K562 (cell line): Measurements from ENCODE around the gene CUEDC2. TPM values are rescaled to one million over a fixed set of nuclear protein-coding genes. Genes with fewer than 3 reads are reported as not detected.

Experiments
- ARHGAP35 ChIP-seq: fragments of 450-650 bp; IDR thresholded peaks from 2 replicates; pipeline ENCODE4 v1.6.1; 2018; ENCODE audit not compliant: partially characterized antibody
- CBFA2T3 ChIP-seq: fragments of 450-650 bp; IDR thresholded peaks from 2 replicates; pipeline ENCODE4 v1.6.1; 2017
- ELF2 ChIP-seq: fragments of 250-450 bp; sonication (Bioruptor Pico); IDR thresholded peaks from 2 replicates; pipeline ENCODE4 v1.5.0; 2021; ENCODE audit warnings: mild to moderate bottlenecking
- EWSR1 ChIP-seq: fragments of 450-650 bp; IDR thresholded peaks from 2 replicates; pipeline ENCODE4 v1.6.1; 2018; ENCODE audit warnings: borderline replicate concordance, mild to moderate bottlenecking, low read depth, moderate library complexity; ENCODE audit not compliant: partially characterized antibody
- HNRNPL ChIP-seq: fragments of 200-400 bp; formaldehyde crosslinking; IDR thresholded peaks from 2 replicates; pipeline ENCODE4 v1.6.1; 2017; ENCODE audit warnings: low read depth, mild to moderate bottlenecking, low read length
- KDM4B ChIP-seq, 2 experiments: fragments of 450-650 bp in 1 of 2; sonication (generic) in 1 of 2; IDR thresholded peaks; 2 replicates each; pipeline ENCODE4 v1.6.1; 2016 to 2017; ENCODE audit warnings: borderline replicate concordance in 2 of 2, antibody characterized with exemption in 1 of 2, low read depth in 1 of 2, mild to moderate bottlenecking in 1 of 2
- KLF10 ChIP-seq: fragments of 250-450 bp; sonication (Bioruptor Pico); IDR thresholded peaks from 2 replicates; pipeline ENCODE4 v1.6.1; 2021; ENCODE audit warnings: matching md5 sums
- MAZ ChIP-seq, 2 experiments: fragments of 450-650 bp in 1 of 2; sonication (generic) in 1 of 2; formaldehyde crosslinking; IDR thresholded peaks in 1 of 2; conservative IDR thresholded peaks in 1 of 2; 2 replicates each; pipeline versions ENCODE4 v1.4.0 to v1.5.0; 2020; ENCODE audit warnings: mild to moderate bottlenecking in 1 of 2, missing genetic modification reagents in 1 of 2
- MEF2D ChIP-seq: conservative IDR thresholded peaks from 2 replicates; pipeline ENCODE4 v1.6.1; 2016; ENCODE audit warnings: low read depth, missing genetic modification characterization, missing compliant biosample characterization
- MEIS2 ChIP-seq: fragments of 450-650 bp; IDR thresholded peaks from 2 replicates; pipeline ENCODE4 v1.6.1; 2014; ENCODE audit warnings: mild to moderate bottlenecking; ENCODE audit not compliant: partially characterized antibody
- MTA3 ChIP-seq: fragments of 450-650 bp; formaldehyde crosslinking; IDR thresholded peaks from 2 replicates; pipeline ENCODE4 v1.6.1; 2017; ENCODE audit warnings: mild to moderate bottlenecking, borderline replicate concordance
- POLR2H ChIP-seq: IDR thresholded peaks from 2 replicates; pipeline ENCODE4 v1.6.1; 2016; ENCODE audit warnings: missing genetic modification characterization, low read depth, mild to moderate bottlenecking, control low read depth, missing compliant biosample characterization, moderate library complexity
- PTBP1 ChIP-seq: fragments of 200-400 bp; formaldehyde crosslinking; IDR thresholded peaks from 2 replicates; pipeline ENCODE4 v1.6.1; 2017; ENCODE audit warnings: low read depth, low read length
- RBM14 ChIP-seq: fragments of 200-400 bp; formaldehyde crosslinking; IDR thresholded peaks from 2 replicates; pipeline ENCODE4 v1.6.1; 2018; ENCODE audit warnings: low read depth, mild to moderate bottlenecking, low read length, moderate library complexity, borderline replicate concordance; ENCODE audit not compliant: insufficient read depth
- SOX6 ChIP-seq: fragments of 450-650 bp; IDR thresholded peaks from 2 replicates; pipeline ENCODE4 v1.6.1; 2014; ENCODE audit warnings: mild to moderate bottlenecking
- SPI1 ChIP-seq: IDR thresholded peaks from 2 replicates; pipeline ENCODE4 v1.6.1; 2011; ENCODE audit warnings: low read depth, low read length, control low read depth, borderline replicate concordance
- SRSF7 ChIP-seq: fragments of 200-400 bp; formaldehyde crosslinking; optimal IDR thresholded peaks from 2 replicates; pipeline ENCODE3; 2017; ENCODE audit warnings: mild to moderate bottlenecking, low read depth, low read length
- SRSF9 ChIP-seq: fragments of 200-400 bp; formaldehyde crosslinking; IDR thresholded peaks from 2 replicates; pipeline ENCODE4 v1.6.1; 2017; ENCODE audit warnings: low read depth, low read length, borderline replicate concordance
- TFAM ChIP-seq: fragments of 250-450 bp; sonication (Bioruptor Pico); conservative IDR thresholded peaks from 2 replicates; pipeline ENCODE4 v1.5.0; 2021; ENCODE audit warnings: mild to moderate bottlenecking, moderate library complexity
- TGIF2 ChIP-seq: sonication (generic); formaldehyde crosslinking; IDR thresholded peaks from 2 replicates; pipeline ENCODE4 v1.8.1; 2022; ENCODE audit warnings: mild to moderate bottlenecking, missing genetic modification reagents, moderate library complexity
- ZNF347 ChIP-seq: fragments of 450-650 bp; formaldehyde crosslinking; IDR thresholded peaks from 2 replicates; pipeline ENCODE4 v1.4.0; 2020; ENCODE audit warnings: low read depth, mild to moderate bottlenecking, moderate library complexity
- ZNF76 ChIP-seq: fragments of 250-450 bp; sonication (Bioruptor Pico); IDR thresholded peaks from 2 replicates; pipeline ENCODE4 v1.4.0; 2020; ENCODE audit warnings: mild to moderate bottlenecking, moderate library complexity, borderline replicate concordance
- polyA plus RNA-seq, 8 experiments: library from polyadenylated mRNA; depleted of rRNA in 4 of 8; stranded (reverse) in 5 of 8; unstranded in 3 of 8; fragments of >200 nt; fragmentation: Nextera tagmentation in 2 of 8; fragmentation: Illumina TruSeq in 1 of 8; extraction: Ambion mirVana in 2 of 8; extraction: Trizol in 1 of 8; gene quantifications; 2 replicates each; pipeline versions ENCODE4 v1.2.1 to v1.2.3, GENCODE V29; 2011 to 2014; ENCODE audit warnings: inconsistent platforms in 1 of 8, missing spikeins in 1 of 8
- total RNA-seq, 7 experiments: library from RNA; depleted of rRNA in 6 of 7; stranded (reverse); fragments of >200 nt in 6 of 7; fragmentation: Illumina TruSeq in 2 of 7; extraction: Trizol in 2 of 7; gene quantifications; 2 replicates each; pipeline versions ENCODE4 v1.2.1 to v1.2.3, GENCODE V29; 2011 to 2021; ENCODE audit warnings: low replicate concordance in 1 of 7
- TF ChIP-seq, protein P1 (sequence below): fragments of 450-650 bp; IDR thresholded peaks from 2 replicates; pipeline ENCODE4 v1.6.1; 2016; ENCODE audit warnings: low read depth, mild to moderate bottlenecking, moderate library complexity
- TF ChIP-seq, protein P2 (sequence below): sonication (generic); formaldehyde crosslinking; IDR thresholded peaks from 2 replicates; pipeline ENCODE4 v1.8.0; 2022; ENCODE audit warnings: missing genetic modification reagents, mild to moderate bottlenecking, borderline replicate concordance
- TF ChIP-seq, protein P3 (sequence below): sonication (generic); formaldehyde crosslinking; IDR thresholded peaks from 2 replicates; pipeline ENCODE4 v1.8.0; 2022; ENCODE audit warnings: mild to moderate bottlenecking, missing genetic modification reagents
- TF ChIP-seq, protein P4 (sequence below): IDR thresholded peaks from 2 replicates; pipeline ENCODE4 v1.6.1; 2011; ENCODE audit warnings: borderline replicate concordance, low read depth, mild to moderate bottlenecking, moderate library complexity, low read length; ENCODE audit not compliant: insufficient read depth, poor library complexity, severe bottlenecking

The CUEDC2 gene
- total and polyA plus RNA-seq, 9 of the 15 experiments (the other 6 are each of a cell fraction or from before 2014, with no cell fraction given): 8.5 to 48.9 (median 27.4) TPM

- TF ChIP-seq, protein P1, sequence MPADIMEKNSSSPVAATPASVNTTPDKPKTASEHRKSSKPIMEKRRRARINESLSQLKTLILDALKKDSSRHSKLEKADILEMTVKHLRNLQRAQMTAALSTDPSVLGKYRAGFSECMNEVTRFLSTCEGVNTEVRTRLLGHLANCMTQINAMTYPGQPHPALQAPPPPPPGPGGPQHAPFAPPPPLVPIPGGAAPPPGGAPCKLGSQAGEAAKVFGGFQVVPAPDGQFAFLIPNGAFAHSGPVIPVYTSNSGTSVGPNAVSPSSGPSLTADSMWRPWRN: no peak
- TF ChIP-seq, protein P2, sequence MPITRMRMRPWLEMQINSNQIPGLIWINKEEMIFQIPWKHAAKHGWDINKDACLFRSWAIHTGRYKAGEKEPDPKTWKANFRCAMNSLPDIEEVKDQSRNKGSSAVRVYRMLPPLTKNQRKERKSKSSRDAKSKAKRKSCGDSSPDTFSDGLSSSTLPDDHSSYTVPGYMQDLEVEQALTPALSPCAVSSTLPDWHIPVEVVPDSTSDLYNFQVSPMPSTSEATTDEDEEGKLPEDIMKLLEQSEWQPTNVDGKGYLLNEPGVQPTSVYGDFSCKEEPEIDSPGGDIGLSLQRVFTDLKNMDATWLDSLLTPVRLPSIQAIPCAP (CRISPR knock-in tag): no peak
- TF ChIP-seq ZNF347 (no peak), PTBP1 (no peak), ELF2 (CRISPR knock-in tag) (no peak), MTA3 (peak; percentile 71; the same call in 1 of the 2 replicates), POLR2H (no peak), KLF10 (no peak), ZNF76 (CRISPR knock-in tag) (no peak), SRSF7 (no peak), ARHGAP35 (no peak), MEIS2 (no peak), SOX6 (peak; percentile 23; the same call in 1 of the 2 replicates), SPI1 (no peak), CBFA2T3 (no peak), TGIF2 (CRISPR knock-in tag) (no peak), HNRNPL (peak; percentile 51; the same call in 1 of the 2 replicates), KDM4B (IDR thresholded peaks at IDR 0.05; ENCODE audit: borderline replicate concordance in 2 of 2, low read depth in 1 of 2) (no peak), SRSF9 (no peak), TFAM (CRISPR knock-in tag) (no peak), MAZ (CRISPR knock-in tag; conservative IDR thresholded peaks at IDR 0.05 in 1 of 2, IDR thresholded peaks at IDR 0.05 in 1 of 2) (peak; percentile 50 to 81; a peak in 3 of 4 replicates), EWSR1 (no peak), MEF2D (tag) (no peak), RBM14 (no peak)
- TF ChIP-seq, protein P3, sequence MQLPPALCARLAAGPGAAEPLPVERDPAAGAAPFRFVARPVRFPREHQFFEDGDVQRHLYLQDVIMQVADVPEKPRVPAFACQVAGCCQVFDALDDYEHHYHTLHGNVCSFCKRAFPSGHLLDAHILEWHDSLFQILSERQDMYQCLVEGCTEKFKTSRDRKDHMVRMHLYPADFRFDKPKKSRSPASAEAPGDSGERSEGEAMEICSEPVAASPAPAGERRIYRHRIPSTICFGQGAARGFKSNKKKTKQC (CRISPR knock-in tag): 0 out of 2 replicates have a peak, but pooled peaks have one; percentile 48
- TF ChIP-seq, protein P4, sequence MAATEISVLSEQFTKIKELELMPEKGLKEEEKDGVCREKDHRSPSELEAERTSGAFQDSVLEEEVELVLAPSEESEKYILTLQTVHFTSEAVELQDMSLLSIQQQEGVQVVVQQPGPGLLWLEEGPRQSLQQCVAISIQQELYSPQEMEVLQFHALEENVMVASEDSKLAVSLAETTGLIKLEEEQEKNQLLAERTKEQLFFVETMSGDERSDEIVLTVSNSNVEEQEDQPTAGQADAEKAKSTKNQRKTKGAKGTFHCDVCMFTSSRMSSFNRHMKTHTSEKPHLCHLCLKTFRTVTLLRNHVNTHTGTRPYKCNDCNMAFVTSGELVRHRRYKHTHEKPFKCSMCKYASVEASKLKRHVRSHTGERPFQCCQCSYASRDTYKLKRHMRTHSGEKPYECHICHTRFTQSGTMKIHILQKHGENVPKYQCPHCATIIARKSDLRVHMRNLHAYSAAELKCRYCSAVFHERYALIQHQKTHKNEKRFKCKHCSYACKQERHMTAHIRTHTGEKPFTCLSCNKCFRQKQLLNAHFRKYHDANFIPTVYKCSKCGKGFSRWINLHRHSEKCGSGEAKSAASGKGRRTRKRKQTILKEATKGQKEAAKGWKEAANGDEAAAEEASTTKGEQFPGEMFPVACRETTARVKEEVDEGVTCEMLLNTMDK: peak; percentile 95
Observed at GRCh38 chr10:102422545-102423129, 9.7 kb downstream of the CUEDC2 start (continued).
